Type B pancreatic cell (in vitro differentiated cells): ENCODE measurements around the gene OSBPL3. TPM values are rescaled to one million over a fixed set of nuclear protein-coding genes. Genes with fewer than 3 reads are reported as not detected.

ENCODE experiments used
- DNase-seq: peaks from one replicate; pipeline ENCODE4 v3.0.0; 2021; ENCODE audit warnings: mixed read lengths; ENCODE audit not compliant: unreplicated experiment; ENCODE audit errors: extremely low spot score
- H3K27ac Mint-ChIP-seq: 2 replicates; pipeline ENCODE4 v1.8.0; 2021; ENCODE audit warnings: mild to moderate bottlenecking, mixed read lengths
- H3K27me3 Mint-ChIP-seq: 2 replicates; pipeline ENCODE4 v1.8.0; 2021; ENCODE audit warnings: mixed read lengths
- H3K36me3 Mint-ChIP-seq: 2 replicates; pipeline ENCODE4 v1.8.0; 2021; ENCODE audit warnings: mixed read lengths
- H3K4me1 Mint-ChIP-seq: one replicate; pipeline ENCODE4 v1.8.0; 2021; ENCODE audit warnings: mixed read lengths; ENCODE audit not compliant: unreplicated experiment
- H3K4me3 Mint-ChIP-seq: 2 replicates; pipeline ENCODE4 v1.8.0; 2021; ENCODE audit warnings: mild to moderate bottlenecking, mixed read lengths
- H3K9me3 Mint-ChIP-seq: 2 replicates; pipeline ENCODE4 v1.8.0; 2021; ENCODE audit warnings: mixed read lengths
- CTCF ChIP-seq: fragments of 200-600 bp; sonication (generic); conservative IDR thresholded peaks from 2 replicates; pipeline ENCODE4 v1.5.0; 2021; ENCODE audit warnings: antibody characterized with exemption, mild to moderate bottlenecking
- total RNA-seq: library from RNA; stranded (reverse); gene quantifications from 2 replicates; pipeline ENCODE4 v1.2.1, GENCODE V29; 2021; ENCODE audit warnings: low replicate concordance

OSBPL3 gene
- total RNA-seq, 1 donor from 2014 or later = 18.3 TPM

GRCh38 chr7:24912424-24912823 lies 67.6 kb downstream of the OSBPL3 start:
- no peak for DNase-seq
- Mint-ChIP-seq H3K27me3 (no peaks in the 10 kb centered on the region), H3K36me3 (no peaks in the 10 kb centered on the region), H3K4me1 (peaks cover 4% of the 10 kb centered on the region), H3K9me3 (peaks cover 3% of the 10 kb centered on the region), H3K4me3 (no peak overlapping the region), H3K27ac (no peak overlapping the region)
- no peak for TF ChIP-seq CTCF

GRCh38 chr7:24911213-24911603 lies 68.8 kb downstream of the OSBPL3 start:
- no peak for TF ChIP-seq CTCF
- H3K27ac Mint-ChIP-seq = no peak overlapping the region
- no peaks in the 10 kb centered on the region for H3K36me3 Mint-ChIP-seq
- DNase-seq = no peak
- no peak overlapping the region for H3K4me3 Mint-ChIP-seq
- no peaks in the 10 kb centered on the region for H3K27me3 Mint-ChIP-seq
- H3K9me3 Mint-ChIP-seq = peaks cover 3% of the 10 kb centered on the region
- H3K4me1 Mint-ChIP-seq = peaks cover 4% of the 10 kb centered on the region

- Mint-ChIP-seq H3K27ac (no peak overlapping the region), H3K9me3 (peaks cover 3% of the 10 kb centered on the region), H3K27me3 (no peaks in the 10 kb centered on the region), H3K4me1 (peaks cover 4% of the 10 kb centered on the region), H3K36me3 (no peaks in the 10 kb centered on the region), H3K4me3 (no peak overlapping the region)
- DNase-seq = no peak
- TF ChIP-seq CTCF = no peak
These were observed 69.3 kb downstream of the OSBPL3 start for GRCh38 chr7:24910551-24911212.

- H3K4me1 Mint-ChIP-seq = peaks cover 4% of the 10 kb centered on the region
- DNase-seq = no peak
- H3K36me3 Mint-ChIP-seq = no peaks in the 10 kb centered on the region
- H3K9me3 Mint-ChIP-seq = peaks cover 4% of the 10 kb centered on the region
- no peaks in the 10 kb centered on the region for H3K27me3 Mint-ChIP-seq
- no peak overlapping the region for H3K4me3 Mint-ChIP-seq
- H3K27ac Mint-ChIP-seq = no peak overlapping the region
- no peak for TF ChIP-seq CTCF
These were observed 71.3 kb downstream of the OSBPL3 start for GRCh38 chr7:24908727-24909126.

GRCh38 chr7:24908166-24908565 lies 71.8 kb downstream of the OSBPL3 start:
- no peak overlapping the region for H3K4me3 Mint-ChIP-seq
- peaks cover 4% of the 10 kb centered on the region for H3K4me1 Mint-ChIP-seq
- no peaks in the 10 kb centered on the region for H3K36me3 Mint-ChIP-seq
- TF ChIP-seq CTCF = no peak
- no peak overlapping the region for H3K27ac Mint-ChIP-seq
- peaks cover 4% of the 10 kb centered on the region for H3K9me3 Mint-ChIP-seq
- DNase-seq = no peak
- no peaks in the 10 kb centered on the region for H3K27me3 Mint-ChIP-seq
